Left ventricle myocardium inferior (tissue), 1 donor: Measurements from ENCODE around the gene RGS7. TPM values are rescaled to one million over a fixed set of nuclear protein-coding genes. Genes with fewer than 3 reads are reported as not detected.

Source experiments
- DNase-seq: peaks from one replicate; pipeline ENCODE4 v3.0.0-alpha.2; 2020
- H3K27ac ChIP-seq: fragments of 200-600 bp; replicated peaks from 2 replicates; pipeline ENCODE4 v1.8.0; 2021
- H3K27me3 ChIP-seq: fragments of 200-600 bp; 2 replicates; pipeline ENCODE4 v1.8.0; 2021; ENCODE audit warnings: low read depth
- H3K36me3 ChIP-seq: fragments of 200-600 bp; 2 replicates; pipeline ENCODE4 v1.8.0; 2021
- H3K4me1 ChIP-seq: fragments of 200-600 bp; 2 replicates; pipeline ENCODE4 v1.8.0; 2021
- H3K4me3 ChIP-seq: fragments of 200-600 bp; 2 replicates; pipeline ENCODE4 v1.8.0; 2021; ENCODE audit warnings: mild to moderate bottlenecking, moderate library complexity
- H3K9me3 ChIP-seq: fragments of 200-600 bp; replicated peaks from 2 replicates; pipeline ENCODE4 v1.8.0; 2021
- CTCF ChIP-seq: fragments of 200-600 bp; IDR thresholded peaks from 2 replicates; pipeline ENCODE4 v1.8.0; 2021; ENCODE audit warnings: antibody characterized with exemption, mild to moderate bottlenecking, borderline replicate concordance
- intact Hi-C: fragments of 100-400 bp; cut with micrococcal nuclease; formaldehyde crosslinking; loops from one replicate; pipeline ENCODE4 v1.11.0; 2022
- microRNA-seq: library from miRNA; unstranded; fragments of <30 nt; microRNA quantifications from one replicate; pipeline ENCODE4 v1.2.0, GENCODE V29; 2020
- total RNA-seq: library from RNA; stranded (reverse); fragmentation: NEBNext Ultra II Directional; extraction: Animal tissue kit (Norgen Biotek cat#: 25700); gene quantifications from one replicate; pipeline ENCODE4 v1.2.1, GENCODE V29; 2021
- donor health status: DM: no; HTN: yes; CAD: no; lungs with severe emphysema.

The RGS7 gene
- total RNA-seq, 1 donor from 2014 or later: not detected

- TF ChIP-seq CTCF: no peak
- Histone ChIP-seq H3K4me3 (no peak overlapping the region), H3K9me3 (peaks cover 4% of the 10 kb centered on the region), H3K36me3 (no peaks in the 10 kb centered on the region), H3K27ac (no peak overlapping the region), H3K4me1 (no peaks in the 10 kb centered on the region), H3K27me3 (no peaks in the 10 kb centered on the region)
- intact Hi-C loops: no loop called here
- no peak for DNase-seq
Measured at GRCh38 chr1:240734001-240734400, 623.0 kb downstream of the RGS7 start.

DNA sequence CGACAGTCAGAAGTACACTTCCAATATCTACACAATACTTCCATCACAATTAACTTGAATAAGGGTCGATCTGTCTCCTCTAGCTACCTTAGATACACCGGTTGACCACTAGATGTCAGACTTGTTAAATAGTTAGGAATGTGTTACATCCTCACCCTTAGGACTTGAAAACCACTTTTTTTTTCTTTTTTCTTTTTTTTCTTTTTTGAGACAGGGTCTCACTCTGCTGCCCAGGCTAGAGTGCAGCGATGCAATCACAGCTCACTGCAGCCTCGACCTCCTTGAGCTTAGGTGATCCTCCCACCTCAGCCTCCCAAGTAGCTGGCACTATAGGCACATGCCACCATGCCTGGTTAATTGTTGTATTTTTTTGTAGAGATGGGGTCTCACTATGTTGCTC, 624.6 kb downstream of the RGS7 start:
- intact Hi-C loops: no loop called here
- Histone ChIP-seq H3K27ac (no peak overlapping the region), H3K4me1 (no peaks in the 10 kb centered on the region), H3K4me3 (no peak overlapping the region), H3K27me3 (no peaks in the 10 kb centered on the region), H3K36me3 (no peaks in the 10 kb centered on the region), H3K9me3 (peaks cover 4% of the 10 kb centered on the region)
- peak; percentile 60 for TF ChIP-seq CTCF
- DNase-seq: no peak

Small RNAs within 50 kb of the gene (microRNA-seq; reads per million reads assigned to microRNA genes)
- gene MIR3123: not detected

Other genes starting within 250 kb of the RGS7 start
- 224 TPM for gene FH, start 162.6 kb upstream of the RGS7 start, total RNA-seq
- gene KMO, start 175.2 kb upstream of the RGS7 start, total RNA-seq: not detected